HG02763 (cell line): Measurements from ENCODE around the gene CLEC16A.
A peak's percentile ranks its signal among the peaks of the same experiment; 100 is the strongest.
"Not testable (repeated sequence)": the region's sequence is repeated elsewhere in the genome, so short reads cannot be mapped to it uniquely, and the experiment has no call there.

Experiments
- ATAC-seq: cut with Tn5 transposase; IDR thresholded peaks from one replicate; pipeline ENCODE4 v1.9.1; 2021; ENCODE audit warnings: mild to moderate bottlenecking, moderate library complexity; ENCODE audit not compliant: unreplicated experiment

The CLEC16A gene

GRCh38 chr16:10938796-10939648, 5.3 kb upstream of the CLEC16A start:
- ATAC-seq: no peak

- no peak for ATAC-seq
These were observed 4.6 kb upstream of the CLEC16A start for GRCh38 chr16:10939649-10940234.

- ATAC-seq: no peak
These were observed 3.8 kb upstream of the CLEC16A start for GRCh38 chr16:10940501-10941079.

GRCh38 chr16:10941127-10941933, 3.0 kb upstream of the CLEC16A start:
- no peak for ATAC-seq

GRCh38 chr16:10941935-10942351, 2.4 kb upstream of the CLEC16A start:
- not testable (repeated sequence) for ATAC-seq

- ATAC-seq: peak; percentile 64
These were observed 1.9 kb upstream of the CLEC16A start, which contains the start of gene DEXI for GRCh38 chr16:10942352-10943063. Gene DEXI (minus strand): TSS chr16:10942468. CDS start chr16:10942005, 463 bp downstream.

GRCh38 chr16:10943064-10943353, 1.4 kb upstream of the CLEC16A start:
- ATAC-seq: no peak

- no peak for ATAC-seq
These were observed 862 bp downstream of the CLEC16A start for GRCh38 chr16:10945065-10945787.

GRCh38 chr16:10946308-10946707, 1.9 kb downstream of the CLEC16A start:
- no peak for ATAC-seq

GRCh38 chr16:10947211-10947787, 2.9 kb downstream of the CLEC16A start:
- ATAC-seq: no peak

GRCh38 chr16:10949424-10949970, 5.1 kb downstream of the CLEC16A start:
- peak; percentile 66 for ATAC-seq

GRCh38 chr16:10950393-10950792, 6.0 kb downstream of the CLEC16A start:
- no peak for ATAC-seq

GRCh38 chr16:10951026-10951425, 6.7 kb downstream of the CLEC16A start:
- ATAC-seq: no peak

- no peak for ATAC-seq
These were observed 10.5 kb downstream of the CLEC16A start for GRCh38 chr16:10954903-10955302.

- no peak for ATAC-seq
These were observed 13.6 kb downstream of the CLEC16A start for GRCh38 chr16:10957771-10958482.

GRCh38 chr16:10959161-10959560, 14.8 kb downstream of the CLEC16A start:
- ATAC-seq: no peak

GRCh38 chr16:10961231-10961630, 16.9 kb downstream of the CLEC16A start:
- ATAC-seq: no peak

GRCh38 chr16:10964039-10964890, 19.9 kb downstream of the CLEC16A start:
- no peak for ATAC-seq
